WI38 (cell line): ENCODE data around the gene TP53INP2.

ENCODE experiments used
- H3K4me3 ChIP-seq: 2 replicates; pipeline ENCODE4 v1.5.1; 2011; ENCODE audit warnings: low read depth, mild to moderate bottlenecking, control low read depth, low read length
- CTCF ChIP-seq: IDR thresholded peaks from 2 replicates; pipeline ENCODE4 v1.5.1; 2012; ENCODE audit warnings: low read depth, mild to moderate bottlenecking, control low read depth, low read length

The TP53INP2 gene

GRCh38 chr20:34754611-34755010, 50.5 kb downstream of the TP53INP2 start:
- TF ChIP-seq CTCF = no peak
- no peak overlapping the region for H3K4me3 ChIP-seq

GRCh38 chr20:34755367-34755766, 51.2 kb downstream of the TP53INP2 start:
- no peak overlapping the region for H3K4me3 ChIP-seq
- no peak for TF ChIP-seq CTCF

GRCh38 chr20:34762031-34762555, 57.9 kb downstream of the TP53INP2 start:
- no peak overlapping the region for H3K4me3 ChIP-seq
- TF ChIP-seq CTCF = no peak
